OCI-LY1 (cell line): ENCODE measurements around the gene MVB12A.

ENCODE experiments used
- EZH2 ChIP-seq: fragments of 200-600 bp; sonication (generic), shearing (Covaris generic); IDR thresholded peaks from 2 replicates; pipeline ENCODE4 v1.8.0; 2017; ENCODE audit warnings: borderline replicate concordance, mixed run types, mild to moderate bottlenecking, antibody characterized with exemption, low read length, moderate library complexity, mixed read lengths
- TF ChIP-seq, protein P1 (sequence below): fragments of 200-600 bp; sonication (generic), shearing (Covaris generic); IDR thresholded peaks from 2 replicates; pipeline ENCODE4 v1.5.1; 2017; ENCODE audit warnings: mild to moderate bottlenecking, antibody characterized with exemption, low read length, moderate library complexity, mixed read lengths

DNA sequence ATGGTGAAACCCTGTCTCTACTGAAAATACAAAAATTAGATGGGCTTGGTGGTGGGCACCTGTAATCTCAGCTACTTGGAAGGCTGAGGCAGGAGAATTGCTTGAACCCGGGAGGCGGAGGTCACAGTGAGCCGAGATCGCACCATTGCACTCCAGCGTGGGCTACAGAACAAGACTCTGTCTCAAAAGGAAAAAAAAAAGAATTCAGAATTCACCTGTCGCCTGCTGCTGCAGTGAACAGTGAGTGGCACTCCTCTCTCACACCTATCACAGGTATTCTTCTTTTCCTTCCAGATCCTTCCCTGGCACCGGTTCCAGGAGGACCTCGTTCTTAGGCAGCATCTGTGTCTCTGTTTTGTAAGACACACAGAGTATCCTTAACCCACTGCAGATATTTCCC lies 5.8 kb upstream of the MVB12A start:
- TF ChIP-seq, protein P1, sequence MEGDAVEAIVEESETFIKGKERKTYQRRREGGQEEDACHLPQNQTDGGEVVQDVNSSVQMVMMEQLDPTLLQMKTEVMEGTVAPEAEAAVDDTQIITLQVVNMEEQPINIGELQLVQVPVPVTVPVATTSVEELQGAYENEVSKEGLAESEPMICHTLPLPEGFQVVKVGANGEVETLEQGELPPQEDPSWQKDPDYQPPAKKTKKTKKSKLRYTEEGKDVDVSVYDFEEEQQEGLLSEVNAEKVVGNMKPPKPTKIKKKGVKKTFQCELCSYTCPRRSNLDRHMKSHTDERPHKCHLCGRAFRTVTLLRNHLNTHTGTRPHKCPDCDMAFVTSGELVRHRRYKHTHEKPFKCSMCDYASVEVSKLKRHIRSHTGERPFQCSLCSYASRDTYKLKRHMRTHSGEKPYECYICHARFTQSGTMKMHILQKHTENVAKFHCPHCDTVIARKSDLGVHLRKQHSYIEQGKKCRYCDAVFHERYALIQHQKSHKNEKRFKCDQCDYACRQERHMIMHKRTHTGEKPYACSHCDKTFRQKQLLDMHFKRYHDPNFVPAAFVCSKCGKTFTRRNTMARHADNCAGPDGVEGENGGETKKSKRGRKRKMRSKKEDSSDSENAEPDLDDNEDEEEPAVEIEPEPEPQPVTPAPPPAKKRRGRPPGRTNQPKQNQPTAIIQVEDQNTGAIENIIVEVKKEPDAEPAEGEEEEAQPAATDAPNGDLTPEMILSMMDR = no peak
- TF ChIP-seq EZH2 = no peak
